CD4-positive, CD25-positive, alpha-beta regulatory T cell (primary cell): ENCODE data around the gene SBF1. TPM values are rescaled to one million over a fixed set of nuclear protein-coding genes. Genes with fewer than 3 reads are reported as not detected.
A peak's percentile ranks its signal among the peaks of the same experiment; 100 is the strongest.

Experiments used
- ATAC-seq, 2 donors: fragments of 150-1000 bp; cut with Tn5 transposase; one replicate each; pipeline ENCODE4 v1.10.0; 2021; ENCODE audit warnings: low read depth in 2 of 2, moderate number of reproducible peaks in 2 of 2, moderate library complexity in 1 of 2
- DNase-seq, 3 donors: peaks; one replicate each; pipeline versions ENCODE4 v3.0.0 to v3.0.0-alpha.2; 2012 to 2022; ENCODE audit warnings: mixed read lengths in 1 of 3
- H3K27ac ChIP-seq: one replicate; pipeline ENCODE4 v1.7.0; 2013; ENCODE audit warnings: mild to moderate bottlenecking, low read length; ENCODE audit not compliant: insufficient read depth, poor library complexity, severe bottlenecking
- H3K27me3 ChIP-seq: one replicate; pipeline ENCODE4 v1.7.0; 2013; ENCODE audit warnings: low read length; ENCODE audit not compliant: control insufficient read depth, insufficient read depth
- H3K36me3 ChIP-seq: one replicate; pipeline ENCODE4 v1.7.0; 2013; ENCODE audit warnings: mild to moderate bottlenecking, low read length, moderate library complexity; ENCODE audit not compliant: control insufficient read depth, insufficient read depth
- H3K4me1 ChIP-seq: 2 replicates; pipeline ENCODE4 v1.7.0; 2013; ENCODE audit warnings: mild to moderate bottlenecking, low read length; ENCODE audit not compliant: insufficient read depth, control insufficient read depth, poor library complexity, severe bottlenecking
- H3K4me3 ChIP-seq: one replicate; pipeline ENCODE4 v1.7.0; 2013; ENCODE audit warnings: low read depth, mild to moderate bottlenecking, low read length, moderate library complexity
- H3K9me3 ChIP-seq, 2 experiments: 1 replicate in 1 of 2; 2 replicates in 1 of 2; pipeline ENCODE4 v1.7.0; 2013; ENCODE audit warnings: low read length in 2 of 2, mild to moderate bottlenecking in 1 of 2, moderate library complexity in 1 of 2; ENCODE audit not compliant: control insufficient read depth in 2 of 2
- H3K27ac Mint-ChIP-seq, 3 donors: one replicate each; pipeline ENCODE4 v1.8.0; 2020 to 2022; ENCODE audit warnings: mild to moderate bottlenecking in 3 of 3, mixed read lengths in 3 of 3, moderate library complexity in 2 of 3
- H3K27me3 Mint-ChIP-seq: one replicate; pipeline ENCODE4 v1.8.0; 2022; ENCODE audit warnings: mild to moderate bottlenecking, mixed read lengths
- H3K36me3 Mint-ChIP-seq: one replicate; pipeline ENCODE4 v1.8.0; 2020; ENCODE audit warnings: mixed read lengths
- H3K4me1 Mint-ChIP-seq, 4 donors: one replicate each; pipeline ENCODE4 v1.8.0; 2020 to 2022; ENCODE audit warnings: mixed read lengths in 4 of 4, mild to moderate bottlenecking in 1 of 4
- H3K4me3 Mint-ChIP-seq, 4 donors: one replicate each; pipeline ENCODE4 v1.8.0; 2020 to 2022; ENCODE audit warnings: mild to moderate bottlenecking in 4 of 4, mixed read lengths in 4 of 4, moderate library complexity in 3 of 4
- H3K9me3 Mint-ChIP-seq, 7 donors: one replicate each; pipeline ENCODE4 v1.8.0; 2020 to 2022; ENCODE audit warnings: mixed read lengths in 7 of 7, mild to moderate bottlenecking in 3 of 7, moderate library complexity in 2 of 7
- polyA plus RNA-seq, 4 donors: library from polyadenylated mRNA; unstranded; fragments of 300-500 nt; fragmentation: Illumina TruSeq; gene quantifications; one replicate each; pipeline ENCODE4 v1.2.3, GENCODE V29; 2021
- total RNA-seq: library from RNA; stranded (reverse); gene quantifications from one replicate; pipeline ENCODE4 v1.2.3, GENCODE V29; 2022

The SBF1 gene
- total RNA-seq (220 TPM), polyA plus RNA-seq (10 to 100 TPM; 16.2 to 29.7 (median 17.6) TPM)

- peak within 1 kb of the TSS; percentile 86 for H3K27ac ChIP-seq
- peaks cover 5% of the 10 kb centered on the region for H3K36me3 Mint-ChIP-seq
- H3K36me3 ChIP-seq = no peaks in the 10 kb centered on the region
- peaks cover 50% of the 10 kb centered on the region for H3K4me1 ChIP-seq
- H3K9me3 ChIP-seq = no peaks in the 10 kb centered on the region
- ATAC-seq (peak; percentile 68 to 70), DNase-seq (peak; percentile 83 to 89 (median 84))
- no peaks in the 10 kb centered on the region for H3K9me3 Mint-ChIP-seq
- H3K4me3 ChIP-seq = peak within 1 kb of the TSS; percentile 85
- peak within 1 kb of the TSS; percentile 95 to 98 (median 97) for H3K4me3 Mint-ChIP-seq
- H3K27me3 ChIP-seq = no peaks in the 10 kb centered on the region
- peak within 1 kb of the TSS; percentile 93 to 97 (median 97) for H3K27ac Mint-ChIP-seq
- peaks cover 12% of the 10 kb centered on the region for H3K27me3 Mint-ChIP-seq
- peaks cover 0 to 53% (median 30%) of the 10 kb centered on the region in 4 donors for H3K4me1 Mint-ChIP-seq
Measured at GRCh38 chr22:50474710-50475651, at the start of gene SBF1. SBF1 (minus strand) TSS chr22:50475035; CDS start chr22:50474840, 195 bp downstream.

- ATAC-seq (no peak), DNase-seq (no peak)
- Histone ChIP-seq H3K27ac (peak overlapping the region; percentile 96), H3K9me3 (no peaks in the 10 kb centered on the region), H3K36me3 (peaks cover 25% of the 10 kb centered on the region), H3K27me3 (no peaks in the 10 kb centered on the region), H3K4me3 (peak overlapping the region; percentile 65), H3K4me1 (peaks cover 37% of the 10 kb centered on the region)
- Mint-ChIP-seq H3K27ac (peak overlapping the region; percentile 86 to 94 (median 92)), H3K9me3 (no peaks in the 10 kb centered on the region), H3K4me3 (peak overlapping the region; percentile 90 to 93 (median 91)), H3K4me1 (peaks cover 0 to 30% (median 19%) of the 10 kb centered on the region in 4 donors), H3K36me3 (peaks cover 6% of the 10 kb centered on the region), H3K27me3 (no peaks in the 10 kb centered on the region)
Measured at GRCh38 chr22:50523806-50524675, 49.2 kb upstream of the SBF1 start.

- H3K4me1 ChIP-seq = peaks cover 32% of the 10 kb centered on the region
- peaks cover 0 to 27% (median 16%) of the 10 kb centered on the region in 4 donors for H3K4me1 Mint-ChIP-seq
- H3K27ac Mint-ChIP-seq = no peak overlapping the region
- no peak overlapping the region for H3K27ac ChIP-seq
- no peaks in the 10 kb centered on the region for H3K27me3 ChIP-seq
- H3K9me3 Mint-ChIP-seq = no peaks in the 10 kb centered on the region
- H3K4me3 ChIP-seq = no peak overlapping the region
- no peak for ATAC-seq
- H3K36me3 ChIP-seq = peaks cover 31% of the 10 kb centered on the region
- H3K9me3 ChIP-seq = no peaks in the 10 kb centered on the region
- H3K36me3 Mint-ChIP-seq = peaks cover 6% of the 10 kb centered on the region
- H3K27me3 Mint-ChIP-seq = no peaks in the 10 kb centered on the region
- DNase-seq = no peak
- H3K4me3 Mint-ChIP-seq = peak overlapping the region; percentile 38 to 68 (median 52)
Measured at GRCh38 chr22:50523458-50523805, 48.6 kb upstream of the SBF1 start.

- Histone ChIP-seq H3K9me3 (no peaks in the 10 kb centered on the region), H3K27me3 (no peaks in the 10 kb centered on the region), H3K27ac (no peak overlapping the region), H3K4me3 (no peak overlapping the region), H3K4me1 (peaks cover 30% of the 10 kb centered on the region), H3K36me3 (peaks cover 36% of the 10 kb centered on the region)
- peak overlapping the region in 3 of 4 donors; percentile 41 to 87 (median 63) for H3K4me3 Mint-ChIP-seq
- no peak for ATAC-seq
- H3K4me1 Mint-ChIP-seq = peaks cover 0 to 22% (median 13%) of the 10 kb centered on the region in 4 donors
- no peak overlapping the region for H3K27ac Mint-ChIP-seq
- H3K9me3 Mint-ChIP-seq = no peaks in the 10 kb centered on the region
- H3K36me3 Mint-ChIP-seq = peaks cover 6% of the 10 kb centered on the region
- DNase-seq = no peak
- no peaks in the 10 kb centered on the region for H3K27me3 Mint-ChIP-seq
Measured at GRCh38 chr22:50522806-50523438, 48.1 kb upstream of the SBF1 start.

- Histone ChIP-seq H3K27me3 (no peaks in the 10 kb centered on the region), H3K36me3 (peaks cover 39% of the 10 kb centered on the region), H3K4me3 (no peak overlapping the region), H3K9me3 (no peaks in the 10 kb centered on the region), H3K4me1 (peaks cover 24% of the 10 kb centered on the region), H3K27ac (no peak overlapping the region)
- H3K36me3 Mint-ChIP-seq = peaks cover 6% of the 10 kb centered on the region
- peaks cover 0 to 16% (median 10%) of the 10 kb centered on the region in 4 donors for H3K4me1 Mint-ChIP-seq
- ATAC-seq (no peak), DNase-seq (no peak)
- no peaks in the 10 kb centered on the region for H3K9me3 Mint-ChIP-seq
- peak overlapping the region in 1 of 4 donors; percentile 76 for H3K4me3 Mint-ChIP-seq
- no peaks in the 10 kb centered on the region for H3K27me3 Mint-ChIP-seq
- no peak overlapping the region for H3K27ac Mint-ChIP-seq
Measured at GRCh38 chr22:50522208-50522805, 47.5 kb upstream of the SBF1 start.

- H3K9me3 ChIP-seq = no peaks in the 10 kb centered on the region
- no peaks in the 10 kb centered on the region for H3K27me3 ChIP-seq
- no peak overlapping the region for H3K4me3 ChIP-seq
- H3K36me3 Mint-ChIP-seq = peaks cover 6% of the 10 kb centered on the region
- no peak overlapping the region for H3K27ac ChIP-seq
- H3K4me3 Mint-ChIP-seq = peak overlapping the region in 1 of 4 donors; percentile 76
- H3K27ac Mint-ChIP-seq = no peak overlapping the region
- DNase-seq = no peak
- H3K9me3 Mint-ChIP-seq = no peaks in the 10 kb centered on the region
- H3K27me3 Mint-ChIP-seq = no peaks in the 10 kb centered on the region
- H3K4me1 Mint-ChIP-seq = peaks cover 0 to 10% (median 7%) of the 10 kb centered on the region in 4 donors
- no peak for ATAC-seq
- peaks cover 18% of the 10 kb centered on the region for H3K4me1 ChIP-seq
- peaks cover 44% of the 10 kb centered on the region for H3K36me3 ChIP-seq
Measured at GRCh38 chr22:50521710-50522109, 46.9 kb upstream of the SBF1 start.
